Stimulated activated CD8-positive, alpha-beta memory T cell treated with anti-CD3 and anti-CD28 coated beads, Interleukin-15, amount 100 ng/mL, for 24 hours (primary cell): ENCODE data around the gene CACTIN.
"Not testable (repeated sequence)": the region's sequence is repeated elsewhere in the genome, so short reads cannot be mapped to it uniquely, and the experiment has no call there.

Source experiments
- DNase-seq: peaks from one replicate; pipeline ENCODE4 v3.0.0-alpha.2; 2020; ENCODE audit warnings: low read depth

CACTIN gene

GRCh38 chr19:3663838-3664237, 37.2 kb upstream of the CACTIN start:
- DNase-seq = no peak

- DNase-seq = no peak
Measured at GRCh38 chr19:3661284-3662238, 35.0 kb upstream of the CACTIN start.

GRCh38 chr19:3660493-3661219, 34.1 kb upstream of the CACTIN start:
- no peak for DNase-seq

GRCh38 chr19:3659746-3660112, 33.1 kb upstream of the CACTIN start:
- no peak for DNase-seq

GRCh38 chr19:3658870-3659745, 32.5 kb upstream of the CACTIN start:
- DNase-seq = no peak

- no peak for DNase-seq
Measured at GRCh38 chr19:3658004-3658869, 31.6 kb upstream of the CACTIN start.

GRCh38 chr19:3657395-3657769, 30.8 kb upstream of the CACTIN start:
- DNase-seq = no peak

GRCh38 chr19:3656747-3657394, 30.3 kb upstream of the CACTIN start:
- DNase-seq = no peak

- no peak for DNase-seq
Measured at GRCh38 chr19:3656073-3656746, 29.6 kb upstream of the CACTIN start.

GRCh38 chr19:3655402-3656072, 28.9 kb upstream of the CACTIN start:
- no peak for DNase-seq

GRCh38 chr19:3653865-3654513, 27.4 kb upstream of the CACTIN start:
- no peak for DNase-seq

- no peak for DNase-seq
Measured at GRCh38 chr19:3653081-3653795, 26.6 kb upstream of the CACTIN start.

- DNase-seq = no peak
Measured at GRCh38 chr19:3652422-3652821, 25.8 kb upstream of the CACTIN start.

GRCh38 chr19:3651684-3652083, 25.1 kb upstream of the CACTIN start:
- no peak for DNase-seq

GRCh38 chr19:3649888-3650287, 23.3 kb upstream of the CACTIN start:
- no peak for DNase-seq

- no peak for DNase-seq
Measured at GRCh38 chr19:3648037-3648905, 21.7 kb upstream of the CACTIN start.

- DNase-seq = not testable (repeated sequence)
Measured at GRCh38 chr19:3647102-3647501, 20.5 kb upstream of the CACTIN start.
